ENCODE results near the gene RRAS.

RRAS gene

DNA sequence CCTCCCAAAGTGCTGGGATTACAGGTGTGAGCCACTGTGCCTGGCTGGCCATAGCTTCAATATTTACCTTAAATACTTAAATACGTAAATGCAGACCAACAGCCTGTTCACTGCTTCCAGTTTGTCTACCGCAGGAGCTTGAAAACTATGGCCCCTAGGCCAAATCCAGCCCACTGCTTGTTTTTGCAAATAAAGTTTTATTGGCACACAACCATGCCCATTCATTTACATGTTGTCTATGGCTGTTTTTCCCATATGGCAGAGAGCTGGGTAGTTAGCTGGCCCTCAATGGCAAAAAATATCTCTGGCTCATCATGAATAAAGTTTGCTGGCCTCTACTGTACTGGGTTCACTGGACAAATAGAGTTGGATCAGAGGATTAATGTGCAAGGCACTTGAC lies 37.1 kb downstream of the RRAS start:
- TF ChIP-seq ZFX (IDR thresholded peaks at IDR 0.05; ENCODE audit: borderline replicate concordance): no peak
- TF ChIP-seq, protein P1, sequence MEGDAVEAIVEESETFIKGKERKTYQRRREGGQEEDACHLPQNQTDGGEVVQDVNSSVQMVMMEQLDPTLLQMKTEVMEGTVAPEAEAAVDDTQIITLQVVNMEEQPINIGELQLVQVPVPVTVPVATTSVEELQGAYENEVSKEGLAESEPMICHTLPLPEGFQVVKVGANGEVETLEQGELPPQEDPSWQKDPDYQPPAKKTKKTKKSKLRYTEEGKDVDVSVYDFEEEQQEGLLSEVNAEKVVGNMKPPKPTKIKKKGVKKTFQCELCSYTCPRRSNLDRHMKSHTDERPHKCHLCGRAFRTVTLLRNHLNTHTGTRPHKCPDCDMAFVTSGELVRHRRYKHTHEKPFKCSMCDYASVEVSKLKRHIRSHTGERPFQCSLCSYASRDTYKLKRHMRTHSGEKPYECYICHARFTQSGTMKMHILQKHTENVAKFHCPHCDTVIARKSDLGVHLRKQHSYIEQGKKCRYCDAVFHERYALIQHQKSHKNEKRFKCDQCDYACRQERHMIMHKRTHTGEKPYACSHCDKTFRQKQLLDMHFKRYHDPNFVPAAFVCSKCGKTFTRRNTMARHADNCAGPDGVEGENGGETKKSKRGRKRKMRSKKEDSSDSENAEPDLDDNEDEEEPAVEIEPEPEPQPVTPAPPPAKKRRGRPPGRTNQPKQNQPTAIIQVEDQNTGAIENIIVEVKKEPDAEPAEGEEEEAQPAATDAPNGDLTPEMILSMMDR (IDR thresholded peaks at IDR 0.05): no peak

DNA sequence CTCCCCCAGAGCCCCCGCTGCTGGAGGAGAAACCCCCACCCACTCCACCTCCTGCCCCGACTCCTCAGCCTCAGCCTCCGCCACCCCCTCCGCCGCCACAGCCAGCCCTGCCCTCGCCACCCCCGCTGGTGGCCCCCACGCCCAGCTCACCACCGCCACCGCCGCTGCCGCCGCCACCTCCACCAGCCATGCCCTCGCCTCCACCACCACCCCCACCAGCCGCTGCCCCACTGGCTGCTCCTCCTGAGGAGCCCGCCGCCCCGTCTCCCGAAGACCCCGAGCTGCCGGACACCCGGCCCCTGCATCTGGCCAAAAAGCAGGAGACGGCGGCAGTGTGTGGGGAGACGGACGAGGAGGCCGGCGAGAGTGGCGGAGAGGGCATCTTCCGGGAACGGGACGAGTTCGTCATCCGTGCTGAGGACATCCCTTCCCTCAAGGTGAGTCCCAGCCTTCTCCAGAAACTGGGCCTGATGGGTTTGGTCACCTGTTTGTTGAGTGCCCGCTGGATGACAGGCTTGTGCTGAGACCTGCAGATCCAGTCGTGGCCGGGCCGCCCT lies 38.4 kb downstream of the RRAS start:
- H3K27ac ChIP-seq: no peak overlapping the region
- TF ChIP-seq, protein P1 (IDR thresholded peaks at IDR 0.05): no peak
- no peak for TF ChIP-seq ZFX (IDR thresholded peaks at IDR 0.05; ENCODE audit: borderline replicate concordance)

More for the DNA sequence above, 37.1 kb downstream of the RRAS start:
- H3K27ac ChIP-seq: no peak overlapping the region

DNA sequence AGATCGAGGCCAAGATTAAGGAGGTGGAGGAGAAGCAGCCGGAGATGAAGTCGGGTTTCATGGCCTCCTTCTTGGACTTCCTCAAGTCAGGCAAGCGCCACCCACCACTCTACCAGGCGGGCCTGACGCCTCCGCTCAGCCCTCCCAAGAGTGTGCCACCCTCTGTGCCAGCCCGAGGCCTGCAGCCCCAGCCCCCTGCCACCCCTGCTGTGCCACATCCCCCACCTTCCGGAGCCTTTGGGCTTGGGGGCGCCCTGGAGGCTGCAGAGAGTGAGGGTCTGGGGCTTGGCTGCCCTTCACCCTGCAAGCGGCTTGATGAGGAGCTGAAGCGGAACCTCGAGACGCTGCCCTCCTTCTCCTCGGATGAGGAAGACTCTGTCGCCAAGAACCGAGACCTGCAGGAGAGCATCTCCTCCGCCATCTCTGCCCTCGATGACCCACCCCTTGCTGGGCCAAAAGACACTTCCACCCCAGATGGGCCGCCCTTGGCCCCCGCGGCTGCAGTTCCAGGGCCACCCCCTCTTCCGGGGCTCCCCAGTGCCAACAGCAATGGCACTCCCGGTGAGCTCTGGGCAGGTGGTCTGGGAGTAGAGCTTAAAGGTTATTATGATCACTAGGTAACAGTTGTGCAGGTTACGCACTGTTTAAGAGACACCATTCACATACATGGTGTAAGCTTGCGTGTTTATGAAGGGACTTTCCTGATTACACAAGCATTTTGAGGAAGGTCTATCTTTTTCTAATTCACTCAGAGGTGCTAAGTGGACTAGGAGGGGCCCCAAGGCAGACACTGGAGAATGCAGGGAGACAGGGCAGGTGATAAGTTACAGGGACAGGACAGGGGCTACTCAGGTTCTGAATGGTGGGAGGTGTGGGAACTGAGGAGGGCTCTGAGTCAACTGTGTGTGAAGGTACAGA lies 40.3 kb downstream of the RRAS start:
- H3K27ac ChIP-seq: no peak overlapping the region
- TF ChIP-seq, protein P1 (IDR thresholded peaks at IDR 0.05): no peak
- no peak for TF ChIP-seq ZFX (IDR thresholded peaks at IDR 0.05; ENCODE audit: borderline replicate concordance)

GRCh38 chr19:49597703-49597974 lies 42.3 kb downstream of the RRAS start:
- H3K27ac ChIP-seq: no peak overlapping the region
- TF ChIP-seq, protein P1 (IDR thresholded peaks at IDR 0.05): no peak
- TF ChIP-seq ZFX (IDR thresholded peaks at IDR 0.05; ENCODE audit: borderline replicate concordance): no peak

GRCh38 chr19:49596954-49597702 lies 42.8 kb downstream of the RRAS start:
- no peak overlapping the region for H3K27ac ChIP-seq
- no peak for TF ChIP-seq ZFX (IDR thresholded peaks at IDR 0.05; ENCODE audit: borderline replicate concordance)
- TF ChIP-seq, protein P1 (IDR thresholded peaks at IDR 0.05): 0 out of 2 replicates have a peak, but pooled peaks have one; percentile 6

DNA sequence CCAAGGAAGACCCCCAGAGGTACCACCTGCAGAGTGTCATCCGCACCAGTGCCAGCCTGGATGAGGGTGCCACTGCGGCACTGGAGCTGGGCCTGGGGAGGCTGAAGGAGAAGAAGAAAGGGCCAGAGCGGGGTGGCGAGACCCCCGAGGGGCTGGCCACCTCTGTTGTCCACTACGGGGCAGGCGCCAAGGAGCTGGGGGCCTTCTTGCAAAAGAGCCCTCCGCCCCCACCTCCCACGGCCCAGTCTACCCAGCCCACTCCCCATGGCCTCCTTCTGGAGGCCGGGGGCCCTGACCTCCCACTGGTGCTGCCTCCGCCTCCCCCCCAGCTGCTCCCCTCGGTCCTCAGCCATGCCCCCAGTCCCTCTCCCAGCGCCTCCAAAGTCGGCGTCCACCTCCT lies 43.5 kb downstream of the RRAS start:
- TF ChIP-seq, protein P1 (IDR thresholded peaks at IDR 0.05): no peak
- no peak for TF ChIP-seq ZFX (IDR thresholded peaks at IDR 0.05; ENCODE audit: borderline replicate concordance)
- H3K27ac ChIP-seq: no peak overlapping the region

All from 22Rv1 (cell line).